Activated CD4-positive, alpha-beta memory T cell treated with anti-CD3 and anti-CD28 coated beads for 36 hours (primary cell): Measurements from ENCODE around the gene FAM171A2. TPM values are rescaled to one million over a fixed set of nuclear protein-coding genes. Genes with fewer than 3 reads are reported as not detected.
"Not testable (repeated sequence)": the region's sequence is repeated elsewhere in the genome, so short reads cannot be mapped to it uniquely, and the experiment has no call there.

ENCODE experiments used
- CTCF ChIA-PET: fragments of 350-600 bp; sonication (Branson Sonifier 250); formaldehyde crosslinking; loops from one replicate; lab custom pipeline; 2021; ENCODE audit warnings: antibody characterized with exemption, inconsistent platforms; lab: Charles Lee
- POLR2A ChIA-PET: fragments of 350-600 bp; sonication (Branson Sonifier 250); formaldehyde crosslinking; loops from one replicate; lab custom pipeline; 2021; ENCODE audit warnings: antibody characterized with exemption; lab: Charles Lee
- DNase-seq: peaks from one replicate; pipeline ENCODE4 v3.0.0-alpha.2; 2020
- H3K27ac Mint-ChIP-seq: one replicate; pipeline ENCODE4 v1.8.0; 2021; ENCODE audit warnings: mixed read lengths
- H3K27me3 Mint-ChIP-seq: one replicate; pipeline ENCODE4 v1.8.0; 2021; ENCODE audit warnings: mixed read lengths
- H3K36me3 Mint-ChIP-seq: one replicate; pipeline ENCODE4 v1.8.0; 2021; ENCODE audit warnings: mixed read lengths
- H3K4me1 Mint-ChIP-seq: one replicate; pipeline ENCODE4 v1.8.0; 2021; ENCODE audit warnings: low read depth, mixed read lengths
- H3K4me3 Mint-ChIP-seq: one replicate; pipeline ENCODE4 v1.8.0; 2021; ENCODE audit warnings: mild to moderate bottlenecking, mixed read lengths
- H3K9me3 Mint-ChIP-seq: one replicate; pipeline ENCODE4 v1.8.0; 2021; ENCODE audit warnings: mixed read lengths
- intact Hi-C: fragments of 100-400 bp; cut with micrococcal nuclease; formaldehyde crosslinking; loops from one replicate; pipeline ENCODE4 v1.15.1; 2023
- total RNA-seq, 2 experiments: library from RNA; stranded (reverse); gene quantifications; one replicate each; pipeline ENCODE4 v1.2.3, GENCODE V29; 2021

Gene FAM171A2
- total RNA-seq, 2 experiments from 2014 or later: 0.19 to 0.21 TPM

GRCh38 chr17:44338702-44339101 lies 25.0 kb downstream of the FAM171A2 start:
- Mint-ChIP-seq H3K4me1 (peaks cover 4% of the 10 kb centered on the region), H3K9me3 (no peaks in the 10 kb centered on the region), H3K27me3 (no peaks in the 10 kb centered on the region), H3K36me3 (no peaks in the 10 kb centered on the region), H3K4me3 (no peak overlapping the region), H3K27ac (no peak overlapping the region)
- POLR2A ChIA-PET: no interaction called here
- peak; percentile 56 for DNase-seq
- CTCF ChIA-PET: no interaction called here
- intact Hi-C loops: no loop called here

GRCh38 chr17:44335968-44336367 lies 27.7 kb downstream of the FAM171A2 start:
- no peak overlapping the region for H3K27ac Mint-ChIP-seq
- intact Hi-C loops: no loop called here
- no peak overlapping the region for H3K4me3 Mint-ChIP-seq
- H3K4me1 Mint-ChIP-seq: peaks cover 9% of the 10 kb centered on the region
- CTCF ChIA-PET: interaction anchor here (1.1 to 1.4 kb wide), 3 partner anchors 17 to 132 kb away, joined by 3 to 6 read pairs (median 4); no protein-coding TSS in a partner anchor
- no peaks in the 10 kb centered on the region for H3K27me3 Mint-ChIP-seq
- POLR2A ChIA-PET: no interaction called here
- no peaks in the 10 kb centered on the region for H3K36me3 Mint-ChIP-seq
- no peak for DNase-seq
- H3K9me3 Mint-ChIP-seq: no peaks in the 10 kb centered on the region

DNA sequence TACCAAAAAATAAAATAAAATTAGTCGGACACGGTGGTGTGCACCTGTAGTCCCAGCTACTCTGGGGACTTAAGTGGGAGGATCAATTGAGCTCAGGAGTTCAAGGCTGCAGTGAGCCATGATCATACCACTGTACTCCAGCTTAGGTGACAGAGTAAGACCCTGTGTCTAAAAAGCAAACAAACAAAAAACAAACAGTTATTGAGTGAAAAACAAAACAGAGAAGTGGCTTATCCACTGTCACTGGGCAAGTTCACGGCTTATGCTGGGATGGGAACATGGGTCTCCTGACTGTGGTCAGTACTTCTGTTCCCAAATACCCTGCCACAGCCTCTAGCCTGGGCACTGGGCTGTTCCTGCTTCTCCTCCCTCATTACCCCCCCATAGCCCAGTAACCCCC lies 28.1 kb downstream of the FAM171A2 start:
- H3K4me3 Mint-ChIP-seq: no peak overlapping the region
- intact Hi-C loops: no loop called here
- DNase-seq: no peak
- H3K4me1 Mint-ChIP-seq: peaks cover 9% of the 10 kb centered on the region
- H3K36me3 Mint-ChIP-seq: no peaks in the 10 kb centered on the region
- no peaks in the 10 kb centered on the region for H3K27me3 Mint-ChIP-seq
- CTCF ChIA-PET: interaction anchor here (1.1 to 1.4 kb wide), 4 partner anchors 10 to 132 kb away, joined by 3 to 6 read pairs (median 4); partner anchors contain the start of gene GRN
- POLR2A ChIA-PET: no interaction called here
- H3K27ac Mint-ChIP-seq: no peak overlapping the region
- no peaks in the 10 kb centered on the region for H3K9me3 Mint-ChIP-seq

DNA sequence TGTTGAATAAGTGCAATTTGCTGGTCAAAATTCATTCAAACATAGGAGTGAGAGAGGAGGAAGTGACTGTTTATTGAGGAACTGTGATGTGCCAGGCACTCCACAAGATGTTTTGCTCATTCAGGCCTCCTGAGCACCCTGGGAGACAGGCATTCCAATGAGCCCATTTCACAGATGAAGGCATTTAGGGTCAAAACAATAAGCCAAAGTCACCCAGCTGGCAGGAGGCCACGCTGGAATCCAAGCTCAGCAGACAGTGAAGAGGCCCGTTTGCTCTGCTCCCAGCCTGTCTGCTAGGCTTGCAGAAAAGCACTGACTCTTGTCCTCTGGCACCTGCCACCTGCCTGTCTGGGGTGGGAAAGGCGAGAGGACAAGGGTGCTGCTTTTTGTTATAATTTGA lies 28.9 kb downstream of the FAM171A2 start:
- Mint-ChIP-seq H3K27ac (no peak overlapping the region), H3K9me3 (no peaks in the 10 kb centered on the region), H3K36me3 (no peaks in the 10 kb centered on the region), H3K4me3 (no peak overlapping the region), H3K4me1 (peaks cover 9% of the 10 kb centered on the region), H3K27me3 (no peaks in the 10 kb centered on the region)
- intact Hi-C loops: loop anchor here (5.0 kb wide), 1 partner anchor 212 kb away; the partner anchor contains the start of gene HDAC5
- ChIA-PET CTCF (interaction anchor here (1.1 to 5.4 kb wide), 5 partner anchors 10 to 131 kb away, joined by 3 to 69 read pairs (median 6); partner anchors contain the start of gene GRN), POLR2A (no interaction called here)
- DNase-seq: no peak

- H3K9me3 Mint-ChIP-seq: no peaks in the 10 kb centered on the region
- H3K36me3 Mint-ChIP-seq: no peaks in the 10 kb centered on the region
- H3K27me3 Mint-ChIP-seq: no peaks in the 10 kb centered on the region
- H3K4me3 Mint-ChIP-seq: no peak overlapping the region
- no peak for DNase-seq
- intact Hi-C loops: loop anchor here (5.0 kb wide), 1 partner anchor 212 kb away; the partner anchor contains the start of gene HDAC5
- ChIA-PET CTCF (interaction anchor here (1.2 to 5.4 kb wide), 4 partner anchors 11 to 124 kb away, joined by 3 to 69 read pairs (median 8); partner anchors contain the start of gene GRN), POLR2A (no interaction called here)
- no peak overlapping the region for H3K27ac Mint-ChIP-seq
- H3K4me1 Mint-ChIP-seq: peaks cover 9% of the 10 kb centered on the region
These were observed 29.3 kb downstream of the FAM171A2 start for GRCh38 chr17:44334315-44334714.

DNA sequence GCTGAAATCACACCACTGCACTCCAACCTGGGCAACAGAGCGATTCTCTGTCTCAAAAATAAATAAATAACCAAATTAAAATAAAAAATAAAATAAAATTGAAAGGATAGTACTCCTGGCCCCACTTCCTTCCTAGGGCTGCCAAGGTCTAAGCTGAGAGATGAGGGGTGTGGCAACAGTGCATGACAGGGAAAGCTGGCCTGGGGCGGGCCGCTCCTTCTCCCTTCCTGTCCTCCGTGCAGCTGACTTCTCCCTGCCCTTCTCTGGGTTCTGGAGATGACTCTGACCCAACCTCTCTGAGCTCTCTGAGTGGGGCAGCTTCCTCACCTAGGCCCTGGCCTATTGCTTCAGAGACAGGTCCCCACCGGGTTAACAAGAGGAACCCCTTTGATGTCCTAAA lies 30.3 kb downstream of the FAM171A2 start:
- intact Hi-C loops: loop anchor here (5.0 kb wide), 1 partner anchor 211 kb away; the partner anchor contains the start of gene HDAC5
- no peak overlapping the region for H3K4me3 Mint-ChIP-seq
- H3K9me3 Mint-ChIP-seq: no peaks in the 10 kb centered on the region
- H3K27ac Mint-ChIP-seq: no peak overlapping the region
- no peak for DNase-seq
- H3K27me3 Mint-ChIP-seq: no peaks in the 10 kb centered on the region
- H3K36me3 Mint-ChIP-seq: no peaks in the 10 kb centered on the region
- POLR2A ChIA-PET: interaction anchor here (0.6 kb wide), 1 partner anchor 112 kb away, joined by 3 read pairs; no protein-coding TSS in a partner anchor
- H3K4me1 Mint-ChIP-seq: peaks cover 6% of the 10 kb centered on the region
- CTCF ChIA-PET: interaction anchor here (1.8 to 5.4 kb wide), 5 partner anchors 12 to 123 kb away, joined by 5 to 69 read pairs (median 10); partner anchors contain the start of gene GRN

DNA sequence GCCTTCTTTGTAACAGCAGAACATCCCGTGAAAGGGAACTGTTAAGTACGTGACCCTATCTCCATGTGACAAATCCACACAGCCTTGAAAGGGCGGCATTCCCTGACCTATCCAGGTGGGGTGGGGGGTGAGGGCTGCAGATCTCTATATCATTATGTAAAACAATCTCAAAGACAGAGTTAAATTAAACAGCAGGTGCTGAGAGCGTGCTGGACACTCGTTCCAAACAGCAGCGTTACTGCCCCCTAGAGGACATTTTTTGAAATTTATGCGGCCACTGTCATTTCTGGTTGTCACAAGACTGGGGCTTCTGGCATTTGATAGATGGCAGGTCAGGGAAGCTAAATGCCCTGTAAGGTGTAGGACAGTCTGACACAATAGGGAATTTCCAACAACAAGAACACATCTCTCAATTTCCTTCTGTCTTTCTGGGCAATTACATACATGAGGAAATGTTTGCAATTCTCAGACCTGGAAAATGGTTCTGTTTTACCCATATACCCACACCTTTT lies 32.3 kb downstream of the FAM171A2 start:
- ChIA-PET CTCF (interaction anchor here (0.6 to 5.4 kb wide), 37 partner anchors 9 to 387 kb away, joined by 3 to 69 read pairs (median 4); partner anchors contain the start of genes FAM171A2, GRN, RUNDC3A and TMUB2), POLR2A (interaction anchor here (0.7 to 1.5 kb wide), 3 partner anchors 14 to 121 kb away, joined by 3 to 6 read pairs (median 3); partner anchors contain the start of gene GRN)
- Mint-ChIP-seq H3K9me3 (no peaks in the 10 kb centered on the region), H3K36me3 (no peaks in the 10 kb centered on the region), H3K27ac (peak overlapping the region; percentile 38), H3K27me3 (no peaks in the 10 kb centered on the region), H3K4me1 (peaks cover 12% of the 10 kb centered on the region), H3K4me3 (no peak overlapping the region)
- peak; percentile 80 for DNase-seq
- intact Hi-C loops: loop anchor here (1.0 to 5.0 kb wide), 3 partner anchors 13 to 209 kb away; partner anchors contain the start of genes GRN and HDAC5

- H3K27ac Mint-ChIP-seq, H3K36me3 Mint-ChIP-seq, H3K27me3 Mint-ChIP-seq, H3K4me3 Mint-ChIP-seq, H3K9me3 Mint-ChIP-seq, DNase-seq: not testable (repeated sequence)
- CTCF ChIA-PET: interaction anchor here (0.7 to 5.4 kb wide), 24 partner anchors 9 to 386 kb away, joined by 3 to 69 read pairs (median 7); partner anchors contain the start of genes FAM171A2, GRN, RUNDC3A and TMUB2
- peaks cover 16% of the 10 kb centered on the region for H3K4me1 Mint-ChIP-seq
- POLR2A ChIA-PET: interaction anchor here (0.7 to 1.5 kb wide), 3 partner anchors 15 to 120 kb away, joined by 3 to 6 read pairs (median 3); partner anchors contain the start of gene GRN
- intact Hi-C loops: loop anchor here (2.0 to 5.0 kb wide), 2 partner anchors 15 to 208 kb away; partner anchors contain the start of genes GRN and HDAC5
These were observed 33.4 kb downstream of the FAM171A2 start for GRCh38 chr17:44330263-44330662.

- intact Hi-C loops: loop anchor here (5.0 kb wide), 1 partner anchor 322 kb away; no protein-coding TSS in a partner anchor
- CTCF ChIA-PET: interaction anchor here (0.7 to 5.4 kb wide), 8 partner anchors 16 to 193 kb away, joined by 3 to 69 read pairs (median 12); partner anchors contain the start of genes FAM171A2 and GRN
- H3K27me3 Mint-ChIP-seq: not testable (repeated sequence)
These were observed 34.1 kb downstream of the FAM171A2 start for GRCh38 chr17:44329516-44329915.

GRCh38 chr17:44327715-44328449 lies 35.8 kb downstream of the FAM171A2 start:
- POLR2A ChIA-PET: interaction anchor here (1.2 to 2.2 kb wide), 2 partner anchors 17 to 106 kb away, joined by 3 to 7 read pairs; no protein-coding TSS in a partner anchor
- Mint-ChIP-seq H3K27ac (peak overlapping the region; percentile 13), H3K36me3 (peaks cover 1% of the 10 kb centered on the region), H3K4me3 (no peak overlapping the region), H3K9me3 (no peaks in the 10 kb centered on the region), H3K4me1 (peaks cover 24% of the 10 kb centered on the region), H3K27me3 (no peaks in the 10 kb centered on the region)
- CTCF ChIA-PET: interaction anchor here (1.2 to 2.1 kb wide), 6 partner anchors 18 to 124 kb away, joined by 4 to 27 read pairs (median 8); partner anchors contain the start of gene FAM171A2
- no peak for DNase-seq
- intact Hi-C loops: loop anchor here (5.0 kb wide), 1 partner anchor 321 kb away; no protein-coding TSS in a partner anchor

More at GRCh38 chr17:44329516-44329915, 34.1 kb downstream of the FAM171A2 start:
- H3K4me1 Mint-ChIP-seq: peaks cover 16% of the 10 kb centered on the region
- not testable (repeated sequence) for H3K9me3 Mint-ChIP-seq, H3K36me3 Mint-ChIP-seq, H3K4me3 Mint-ChIP-seq, DNase-seq, H3K27ac Mint-ChIP-seq
- POLR2A ChIA-PET: interaction anchor here (1.5 kb wide), 1 partner anchor 15 kb away, joined by 3 read pairs; the partner anchor contains the start of gene GRN

- ChIA-PET CTCF (interaction anchor here (0.6 to 2.1 kb wide), 11 partner anchors 10 to 203 kb away, joined by 3 to 27 read pairs (median 4); partner anchors contain the start of genes FAM171A2, GRN, HDAC5 and TMUB2), POLR2A (interaction anchor here (0.7 to 2.2 kb wide), 4 partner anchors 18 to 117 kb away, joined by 3 to 7 read pairs (median 4); partner anchors contain the start of gene UBTF)
- peak overlapping the region; percentile 75 for H3K27ac Mint-ChIP-seq
- H3K27me3 Mint-ChIP-seq: no peaks in the 10 kb centered on the region
- peak; percentile 96 for DNase-seq
- peaks cover 4% of the 10 kb centered on the region for H3K36me3 Mint-ChIP-seq
- intact Hi-C loops: loop anchor here (5.0 kb wide), 1 partner anchor 320 kb away; no protein-coding TSS in a partner anchor
- H3K9me3 Mint-ChIP-seq: no peaks in the 10 kb centered on the region
- peak overlapping the region; percentile 67 for H3K4me3 Mint-ChIP-seq
- H3K4me1 Mint-ChIP-seq: peaks cover 26% of the 10 kb centered on the region
These were observed 36.7 kb downstream of the FAM171A2 start for GRCh38 chr17:44326861-44327444.
